ENCODE data around the gene QDPR.

Gene QDPR

DNA sequence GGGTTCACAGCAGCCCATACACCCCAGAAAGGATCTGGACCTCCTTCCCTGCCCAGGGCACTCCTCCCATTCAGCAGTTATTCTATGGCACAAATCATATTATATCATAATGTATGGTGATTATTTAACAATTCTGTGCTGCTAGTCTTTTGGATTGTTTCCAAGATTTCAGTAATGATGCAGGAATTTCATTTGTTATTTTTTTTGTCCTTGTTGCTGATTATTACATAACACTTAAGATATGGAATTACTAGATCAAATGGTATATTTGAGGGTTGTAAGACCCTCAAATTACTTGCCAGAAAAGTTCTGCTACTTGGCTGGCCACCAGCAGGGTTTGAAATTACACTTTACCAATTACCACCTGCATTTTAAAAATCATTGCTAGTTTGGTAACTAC, 36.4 kb downstream of the QDPR start:
- no peak overlapping the region for H3K4me2 ChIP-seq (ENCODE audit: low read length)
- no peak overlapping the region for H2AFZ ChIP-seq (ENCODE audit: low read length)
- no peaks in the 10 kb centered on the region for H3K9me3 ChIP-seq (ENCODE audit: low read length)
- H3K9ac ChIP-seq (ENCODE audit: low read length), result no peak overlapping the region
- no peaks in the 10 kb centered on the region for H3K27me3 ChIP-seq (ENCODE audit: insufficient read depth, low read length)
- H3K79me2 ChIP-seq (ENCODE audit: insufficient read depth, low read length), result no peaks in the 10 kb centered on the region
- no peaks in the 10 kb centered on the region for H3K4me1 ChIP-seq (ENCODE audit: insufficient read depth, low read length, severe bottlenecking)
- H3K36me3 ChIP-seq (ENCODE audit: insufficient read depth, low read length), result no peaks in the 10 kb centered on the region
- H3K4me3 ChIP-seq (ENCODE audit: low read depth, low read length, poor library complexity, severe bottlenecking), result no peak overlapping the region
- no peaks in the 10 kb centered on the region for H3F3A ChIP-seq (ENCODE audit: insufficient read depth, low read length)
- no peak for TF ChIP-seq EZH2 (IDR thresholded peaks at IDR 0.05; ENCODE audit: borderline replicate concordance, low read length)
- TF ChIP-seq CTCF (IDR thresholded peaks at IDR 0.05; ENCODE audit: low read length), result no peak
- H3K27ac ChIP-seq (ENCODE audit: low read depth, low read length, poor library complexity, severe bottlenecking), result no peak overlapping the region
- no peaks in the 10 kb centered on the region for H4K20me1 ChIP-seq (ENCODE audit: insufficient read depth, low read length)
- H3K9me2 ChIP-seq (ENCODE audit: low read depth, low read length), result no peaks in the 10 kb centered on the region

- no peaks in the 10 kb centered on the region for H3K9me2 ChIP-seq (ENCODE audit: low read depth, low read length)
- no peaks in the 10 kb centered on the region for H4K20me1 ChIP-seq (ENCODE audit: insufficient read depth, low read length)
- H2AFZ ChIP-seq (ENCODE audit: low read length), result no peak overlapping the region
- no peaks in the 10 kb centered on the region for H3K4me1 ChIP-seq (ENCODE audit: insufficient read depth, low read length, severe bottlenecking)
- no peaks in the 10 kb centered on the region for H3K9me3 ChIP-seq (ENCODE audit: low read length)
- no peak overlapping the region for H3K9ac ChIP-seq (ENCODE audit: low read length)
- no peak overlapping the region for H3K4me2 ChIP-seq (ENCODE audit: low read length)
- no peaks in the 10 kb centered on the region for H3F3A ChIP-seq (ENCODE audit: insufficient read depth, low read length)
- H3K36me3 ChIP-seq (ENCODE audit: insufficient read depth, low read length), result no peaks in the 10 kb centered on the region
- H3K4me3 ChIP-seq (ENCODE audit: low read depth, low read length, poor library complexity, severe bottlenecking), result no peak overlapping the region
- H3K27ac ChIP-seq (ENCODE audit: low read depth, low read length, poor library complexity, severe bottlenecking), result no peak overlapping the region
- no peaks in the 10 kb centered on the region for H3K27me3 ChIP-seq (ENCODE audit: insufficient read depth, low read length)
- H3K79me2 ChIP-seq (ENCODE audit: insufficient read depth, low read length), result no peaks in the 10 kb centered on the region
- TF ChIP-seq EZH2 (IDR thresholded peaks at IDR 0.05; ENCODE audit: borderline replicate concordance, low read length) (no peak), CTCF (IDR thresholded peaks at IDR 0.05; ENCODE audit: low read length) (no peak)
Measured at GRCh38 chr4:17469931-17470674, 41.8 kb downstream of the QDPR start.

DNA sequence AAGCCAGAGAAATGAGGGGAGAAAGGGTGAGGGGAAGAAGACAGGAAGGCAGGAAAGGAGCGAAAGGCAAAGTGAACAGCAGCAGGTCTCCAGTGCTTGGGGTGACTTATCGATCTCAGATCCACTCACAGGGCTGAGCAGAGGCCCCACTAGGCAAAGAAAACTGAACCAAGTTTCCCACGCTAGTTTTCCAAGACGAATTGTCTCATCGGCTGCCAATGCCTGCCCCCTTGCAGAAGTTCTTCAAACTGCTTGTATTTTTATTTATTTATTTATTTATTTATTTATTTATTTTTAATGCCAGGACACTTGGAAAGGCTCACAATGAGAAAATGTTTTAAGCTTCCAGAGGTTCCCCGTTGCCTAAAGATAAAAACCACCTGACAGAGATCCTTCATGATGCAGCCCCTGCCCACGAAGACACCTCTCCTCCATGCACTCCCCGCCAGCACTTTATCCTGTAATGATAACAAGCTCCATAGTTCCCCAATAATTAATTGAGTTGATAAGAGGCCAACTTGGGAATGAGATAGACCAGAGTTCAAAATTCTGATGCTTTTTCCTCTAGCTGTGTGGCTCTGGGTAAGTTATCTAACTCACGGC, 43.2 kb downstream of the QDPR start:
- Histone ChIP-seq H3K27ac (ENCODE audit: low read depth, low read length, poor library complexity, severe bottlenecking) (no peak overlapping the region), H3K4me2 (ENCODE audit: low read length) (no peak overlapping the region), H3K4me3 (ENCODE audit: low read depth, low read length, poor library complexity, severe bottlenecking) (no peak overlapping the region), H3K9me3 (ENCODE audit: low read length) (no peaks in the 10 kb centered on the region), H3K9ac (ENCODE audit: low read length) (no peak overlapping the region), H3K79me2 (ENCODE audit: insufficient read depth, low read length) (no peaks in the 10 kb centered on the region), H3F3A (ENCODE audit: insufficient read depth, low read length) (no peaks in the 10 kb centered on the region), H3K36me3 (ENCODE audit: insufficient read depth, low read length) (no peaks in the 10 kb centered on the region), H3K9me2 (ENCODE audit: low read depth, low read length) (no peaks in the 10 kb centered on the region), H4K20me1 (ENCODE audit: insufficient read depth, low read length) (no peaks in the 10 kb centered on the region), H3K27me3 (ENCODE audit: insufficient read depth, low read length) (no peaks in the 10 kb centered on the region), H2AFZ (ENCODE audit: low read length) (no peak overlapping the region), H3K4me1 (ENCODE audit: insufficient read depth, low read length, severe bottlenecking) (no peaks in the 10 kb centered on the region)
- TF ChIP-seq CTCF (IDR thresholded peaks at IDR 0.05; ENCODE audit: low read length), result no peak; the same call in 1 of the 2 replicates

All from OCI-LY1 (cell line).